ENCODE measurements around the gene B3GNT5.

Gene B3GNT5

GRCh38 chr3:183298701-183299153 lies 45.7 kb downstream of the B3GNT5 start:
- DNase-seq: no peak

DNA sequence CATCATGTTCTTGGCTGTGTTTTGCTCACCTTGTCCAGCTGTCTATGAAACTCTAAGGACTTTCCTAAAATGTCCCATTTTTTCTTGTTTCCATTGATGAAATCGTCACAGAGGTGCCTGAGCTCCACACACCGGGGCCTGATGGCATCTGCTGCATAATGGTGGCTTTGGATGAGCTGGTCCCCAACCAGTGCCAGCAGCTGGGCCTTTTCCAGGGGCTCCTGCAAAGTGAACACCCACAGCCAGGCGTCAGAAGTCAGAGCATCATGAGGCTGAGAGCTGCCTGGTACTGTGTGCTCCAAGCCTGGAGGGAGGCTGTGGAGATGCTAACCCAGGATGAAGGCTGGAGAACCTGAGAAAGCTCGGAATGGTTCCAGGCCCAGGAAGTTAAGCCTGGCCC lies 46.9 kb downstream of the B3GNT5 start:
- DNase-seq: no peak

GRCh38 chr3:183300996-183301562 lies 48.0 kb downstream of the B3GNT5 start:
- no peak for DNase-seq

GRCh38 chr3:183301937-183302580 lies 49.0 kb downstream of the B3GNT5 start:
- no peak for DNase-seq

DNA sequence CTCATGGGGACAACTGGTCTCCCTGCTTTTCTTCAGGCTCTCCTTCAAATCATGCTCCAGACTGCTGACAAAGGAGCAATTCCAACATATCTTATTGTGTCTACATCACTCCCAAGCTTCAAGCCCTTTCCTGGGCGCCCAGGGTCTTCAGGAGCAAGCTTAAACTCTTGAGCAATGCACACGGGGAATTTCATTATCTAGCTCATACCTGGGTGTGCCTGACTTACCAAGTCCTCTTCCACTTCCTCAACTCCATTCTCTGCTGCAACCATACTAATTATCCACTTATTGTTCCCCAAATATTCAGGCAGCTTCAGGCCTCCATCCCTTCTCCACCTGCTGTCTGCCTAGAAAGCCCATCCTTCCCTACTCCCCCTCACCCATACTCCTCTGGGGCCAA lies 50.6 kb downstream of the B3GNT5 start:
- no peak for DNase-seq

- no peak for DNase-seq
These were observed 54.0 kb downstream of the B3GNT5 start for GRCh38 chr3:183306798-183307671.

- no peak for DNase-seq
These were observed 54.7 kb downstream of the B3GNT5 start for GRCh38 chr3:183307749-183308148.

- DNase-seq: no peak
These were observed 55.7 kb downstream of the B3GNT5 start for GRCh38 chr3:183308751-183309150.

DNA sequence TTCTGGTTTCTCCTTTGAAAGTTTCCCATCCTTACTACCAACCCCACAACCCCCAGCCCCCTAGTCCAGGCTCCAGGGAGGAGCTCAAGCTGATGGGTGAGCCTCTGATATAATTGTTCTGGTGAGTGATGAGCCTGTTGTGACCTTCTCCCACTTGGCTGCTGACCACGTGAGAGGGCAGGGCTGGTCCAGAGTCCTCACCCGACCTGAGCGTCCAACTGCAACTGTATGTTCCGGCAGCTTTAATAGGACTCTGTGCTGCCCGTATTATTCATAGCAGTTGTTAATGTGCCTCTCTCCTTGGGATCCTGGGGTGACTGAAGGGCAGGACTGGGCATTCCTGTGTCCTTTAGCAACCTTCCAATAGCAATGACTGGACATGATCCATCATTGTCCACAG lies 56.2 kb downstream of the B3GNT5 start:
- DNase-seq: no peak

DNA sequence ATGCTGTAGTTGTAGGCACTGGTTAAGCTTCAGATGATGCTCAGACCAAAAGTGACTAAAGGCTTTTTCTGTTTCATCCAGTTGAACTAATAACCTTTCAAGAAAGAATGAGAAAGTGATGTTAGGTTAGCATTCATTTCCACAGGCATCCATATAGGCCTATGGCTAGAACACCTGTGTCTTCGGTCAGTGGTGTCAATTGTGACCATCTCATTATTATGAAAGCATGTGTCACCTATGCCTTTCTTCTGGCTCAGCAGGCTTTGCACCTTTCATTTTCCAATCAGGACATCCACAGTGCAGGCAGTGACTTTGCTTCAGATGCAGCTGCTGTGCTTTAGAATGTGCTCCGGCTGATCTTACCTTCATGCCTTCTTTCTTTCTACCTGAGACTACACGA lies 57.9 kb downstream of the B3GNT5 start:
- no peak for DNase-seq

- no peak for DNase-seq
These were observed 59.4 kb downstream of the B3GNT5 start for GRCh38 chr3:183312433-183312832.

DNA sequence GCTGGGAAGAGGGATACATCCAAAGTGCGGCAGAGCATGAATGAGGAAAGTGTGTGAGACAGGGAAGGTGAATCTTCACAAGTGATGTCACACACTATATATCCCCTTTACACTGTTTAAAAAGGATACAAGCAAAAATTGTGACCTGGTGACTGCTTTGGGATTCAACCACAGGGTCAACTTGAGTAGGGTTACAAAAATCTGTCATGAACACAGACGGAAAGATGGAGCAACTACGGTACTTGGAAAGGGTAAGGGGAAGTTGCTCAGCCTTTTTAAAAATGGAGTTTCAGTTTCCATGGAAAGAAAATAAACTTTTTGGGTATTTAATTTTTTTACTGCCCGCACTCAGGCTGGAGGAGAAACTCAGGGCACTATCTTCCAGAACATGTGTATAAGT lies 60.3 kb downstream of the B3GNT5 start:
- DNase-seq: no peak

DNA sequence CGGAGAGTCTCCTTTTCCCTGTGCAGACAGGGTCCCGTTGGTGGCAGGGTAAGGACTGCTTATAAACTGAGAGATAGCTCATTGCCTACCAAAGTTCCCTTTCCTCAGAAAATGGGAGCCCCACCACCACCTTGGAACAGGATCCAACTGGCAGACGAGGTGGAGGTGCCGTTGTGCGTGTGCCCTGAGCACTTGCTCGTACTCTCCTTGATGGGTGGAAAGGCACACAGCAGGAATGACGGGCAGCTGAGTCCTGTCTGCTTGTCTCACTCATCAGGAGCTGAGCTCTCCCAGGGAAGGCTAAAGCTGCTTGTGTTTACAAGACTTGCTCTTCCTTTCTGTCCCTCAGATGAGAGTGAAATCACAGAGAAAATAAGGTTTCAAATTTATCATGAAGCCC lies 60.7 kb downstream of the B3GNT5 start:
- no peak for DNase-seq

- no peak for DNase-seq
These were observed 62.7 kb downstream of the B3GNT5 start for GRCh38 chr3:183315739-183316138.

DNA sequence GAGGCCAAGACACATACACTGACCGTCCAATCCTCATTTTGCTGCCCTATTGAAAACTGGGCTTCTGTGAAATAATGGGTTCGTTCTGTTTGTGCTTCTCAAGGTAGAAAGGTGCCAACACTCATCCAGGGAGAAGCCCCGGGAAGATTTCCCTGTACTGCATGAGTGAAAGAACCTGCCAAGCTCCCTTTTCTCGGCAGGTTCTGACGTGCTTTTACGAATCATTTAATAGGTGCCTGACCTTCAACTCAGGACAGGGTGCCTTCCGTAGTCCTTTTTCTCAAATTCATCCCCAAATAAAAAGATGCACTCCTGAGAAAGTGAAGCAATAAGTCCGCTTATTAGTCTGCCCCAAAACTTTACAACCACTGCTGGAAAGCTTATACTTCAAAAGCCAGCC lies 64.2 kb downstream of the B3GNT5 start:
- DNase-seq: no peak

- DNase-seq: no peak
These were observed 65.1 kb downstream of the B3GNT5 start for GRCh38 chr3:183317886-183318865.

DNA sequence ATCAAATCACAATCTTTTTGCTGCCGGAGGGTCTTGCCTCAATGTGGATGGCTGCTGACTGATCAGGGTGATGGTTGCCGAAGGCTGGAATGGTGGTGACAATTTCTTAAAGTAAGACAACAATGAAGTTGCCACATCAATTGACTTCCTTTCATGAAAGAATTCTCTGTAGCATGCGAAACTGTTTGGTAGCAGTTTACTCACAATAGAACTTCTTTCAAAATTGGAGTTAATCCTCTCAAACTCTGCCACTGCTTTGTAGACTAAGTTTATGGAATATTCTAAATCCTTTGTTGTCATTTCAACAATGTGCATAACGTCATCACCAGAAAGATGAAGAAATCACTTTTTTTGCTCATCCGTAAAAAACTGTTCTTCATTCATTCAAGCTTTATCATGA lies 65.8 kb downstream of the B3GNT5 start:
- no peak for DNase-seq

GRCh38 chr3:183319371-183319770 lies 66.3 kb downstream of the B3GNT5 start:
- DNase-seq: no peak

Data from SW 1271 (cell line).